ENCODE measurements around the gene NOXO1.

The NOXO1 gene

DNA sequence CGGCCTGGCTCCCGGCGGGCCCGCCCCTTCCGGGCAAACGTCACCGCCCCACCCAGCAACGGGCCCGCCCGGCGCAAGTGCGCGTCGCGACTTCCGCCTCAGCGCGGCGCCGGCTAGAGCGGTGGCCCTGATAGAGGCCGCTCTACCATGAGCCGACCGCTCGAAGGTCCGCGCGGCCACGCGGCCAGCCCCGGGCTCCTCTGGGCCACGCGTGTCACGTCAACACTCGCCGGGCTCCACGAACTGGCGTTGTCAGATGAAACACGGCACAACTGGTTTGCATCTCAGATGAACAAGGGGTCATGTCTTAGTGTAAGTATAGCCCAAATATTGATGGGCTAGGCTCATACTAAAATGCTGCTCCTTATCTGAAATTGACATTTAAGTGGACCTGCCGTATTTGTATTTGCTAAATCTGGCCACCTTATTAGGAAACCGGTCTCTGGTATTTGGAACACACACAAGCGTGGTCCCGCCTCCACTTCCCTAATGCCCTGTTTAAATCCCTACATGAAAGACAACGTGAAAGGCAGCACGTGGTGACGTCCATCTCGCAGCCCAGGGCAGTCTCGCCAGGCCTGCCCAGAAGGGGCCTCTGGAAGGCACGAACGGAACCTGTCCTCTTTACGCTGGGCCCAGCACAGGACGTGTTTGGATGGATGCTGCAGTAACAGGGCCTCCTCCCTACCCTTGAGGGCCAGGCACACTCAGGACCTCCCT is 28.7 kb upstream of the NOXO1 start, which contains the start of gene ZNF598:
TSS of gene ZNF598 (minus strand) at position 31 of the 720 bp plus-strand sequence.
- DNase-seq, result no peak

DNA sequence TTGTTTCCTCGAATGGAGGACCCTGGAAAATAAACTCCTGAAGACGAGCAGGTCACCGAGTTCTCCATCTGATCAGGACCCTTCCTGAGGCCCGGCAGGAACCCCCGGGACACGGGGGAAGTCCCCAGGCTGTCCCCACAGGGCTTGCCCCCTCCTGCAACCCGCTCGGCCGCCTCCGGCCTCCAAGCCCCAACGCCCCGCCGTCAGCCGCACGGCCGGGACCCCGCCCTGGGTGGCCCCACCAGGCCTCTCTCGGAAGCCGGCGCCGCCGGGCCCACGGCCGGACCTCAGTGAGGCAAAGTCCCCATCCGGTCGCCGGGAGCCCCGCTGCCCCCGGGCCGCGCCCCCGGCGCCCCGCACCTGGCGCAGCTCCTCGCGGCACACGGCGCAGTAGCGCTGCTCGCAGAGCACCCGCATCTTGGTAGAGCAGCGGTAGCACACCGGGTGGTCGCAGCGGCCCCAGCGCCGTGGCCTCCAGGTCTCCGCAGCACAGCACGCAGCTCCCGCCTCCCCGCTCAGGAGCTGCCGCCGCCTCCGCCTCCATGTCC is 28.0 kb upstream of the NOXO1 start:
- no peak for DNase-seq

DNA sequence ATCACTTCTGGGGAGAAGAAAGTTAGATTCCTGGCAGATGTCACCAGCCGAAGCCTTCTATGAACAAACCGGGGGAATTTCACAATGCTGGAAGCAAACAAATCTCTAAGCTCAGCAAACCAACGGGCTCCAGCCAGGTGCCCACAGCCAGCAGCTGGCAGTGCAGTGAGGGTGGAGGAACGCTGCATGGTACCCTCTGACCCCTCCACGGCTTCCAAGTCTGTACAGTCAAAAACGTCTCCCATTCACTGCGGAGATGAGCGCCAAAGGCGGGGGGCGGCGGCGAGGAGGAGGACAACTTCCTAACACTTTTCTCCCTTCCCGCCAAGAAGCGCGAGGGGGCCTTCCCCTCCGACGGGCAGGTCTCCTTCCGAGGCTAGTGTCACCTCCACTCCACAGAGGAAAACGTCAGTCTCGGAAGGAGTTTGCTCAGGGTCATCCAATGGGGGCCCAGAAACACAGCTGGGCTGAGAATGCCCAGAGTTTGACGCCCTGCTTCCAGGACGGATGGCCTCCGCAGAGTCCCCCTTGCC is 27.4 kb upstream of the NOXO1 start:
- no peak for DNase-seq

GRCh38 chr16:2008009-2008526 is 26.8 kb upstream of the NOXO1 start:
- DNase-seq, result no peak

GRCh38 chr16:2007081-2007836 is 26.0 kb upstream of the NOXO1 start:
- DNase-seq, result no peak

GRCh38 chr16:2006317-2006716 is 25.0 kb upstream of the NOXO1 start:
- DNase-seq, result no peak

- no peak for DNase-seq
Measured at GRCh38 chr16:2005646-2006045, 24.4 kb upstream of the NOXO1 start.

- no peak for DNase-seq
Measured at GRCh38 chr16:2004795-2005517, 23.7 kb upstream of the NOXO1 start.

GRCh38 chr16:2003827-2004641 is 22.8 kb upstream of the NOXO1 start:
- DNase-seq, result peak; percentile 64

DNA sequence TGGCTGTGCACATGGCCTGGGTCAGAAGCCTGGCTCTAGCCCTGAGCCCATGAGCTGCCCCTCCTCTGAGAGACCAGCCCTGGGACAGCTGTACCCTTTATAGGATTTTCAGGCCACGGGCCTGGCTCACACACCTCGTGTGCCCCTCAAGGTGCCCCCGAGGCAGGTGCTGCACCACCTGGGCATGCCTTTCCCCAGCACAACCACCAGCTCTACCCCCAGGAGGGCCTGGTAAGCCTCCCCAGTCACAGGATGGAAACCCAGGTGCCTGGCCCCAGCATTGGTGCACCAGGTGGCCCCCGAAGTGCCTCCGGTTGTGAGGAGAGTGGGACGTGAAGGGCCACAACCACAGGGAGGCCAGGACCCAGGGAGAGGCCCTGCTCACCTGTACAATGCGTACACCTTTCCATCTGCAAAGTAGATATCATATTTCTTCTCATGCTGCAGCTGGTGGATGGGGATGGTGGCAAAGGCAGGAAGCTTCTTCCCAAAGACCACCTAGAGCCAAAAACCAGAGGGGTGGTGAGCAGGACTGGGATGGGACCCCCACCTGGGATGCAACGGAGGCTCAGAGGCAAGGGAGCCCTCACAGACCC is 22.1 kb upstream of the NOXO1 start:
- no peak for DNase-seq

DNA sequence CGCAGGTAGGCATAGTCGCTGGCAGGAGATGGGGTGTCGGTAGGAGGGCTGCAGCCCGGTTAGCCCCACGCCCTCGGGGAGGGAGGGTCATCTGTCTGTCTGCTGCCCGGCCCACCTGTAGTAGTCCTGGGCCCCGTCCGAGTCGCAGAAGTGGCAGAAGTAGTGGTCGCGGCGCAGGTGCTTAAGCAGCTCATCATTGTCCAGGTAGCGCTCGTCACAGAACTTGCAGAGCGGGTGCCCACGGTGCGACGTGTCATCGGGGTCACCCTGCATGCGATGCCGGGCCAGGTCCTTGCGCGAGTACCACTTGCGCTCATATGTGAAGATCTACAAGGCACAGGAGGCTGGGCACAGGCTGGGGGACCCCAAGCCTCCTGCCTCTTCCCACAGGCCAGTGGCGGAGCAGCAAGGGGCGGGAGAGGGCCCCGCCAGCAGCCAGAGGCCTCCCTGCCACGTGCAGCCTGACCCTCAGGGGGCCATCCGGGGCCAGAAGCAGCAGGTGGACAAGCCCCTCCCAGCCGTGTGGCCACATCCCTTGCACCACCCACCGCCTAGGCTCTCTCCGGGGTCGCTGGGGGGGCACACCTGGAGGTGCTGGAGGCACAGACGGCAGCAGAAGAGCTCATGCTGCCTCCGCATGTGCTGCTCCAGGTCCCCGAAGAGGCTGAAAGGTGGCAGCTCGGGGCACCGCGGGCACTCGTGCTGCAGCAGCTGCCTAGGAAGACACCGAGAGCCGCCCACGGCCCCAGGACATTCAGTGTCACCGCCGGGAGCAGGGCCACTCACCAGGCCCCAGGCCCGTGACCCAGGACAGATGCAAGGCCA is 21.3 kb upstream of the NOXO1 start:
- no peak for DNase-seq

DNA sequence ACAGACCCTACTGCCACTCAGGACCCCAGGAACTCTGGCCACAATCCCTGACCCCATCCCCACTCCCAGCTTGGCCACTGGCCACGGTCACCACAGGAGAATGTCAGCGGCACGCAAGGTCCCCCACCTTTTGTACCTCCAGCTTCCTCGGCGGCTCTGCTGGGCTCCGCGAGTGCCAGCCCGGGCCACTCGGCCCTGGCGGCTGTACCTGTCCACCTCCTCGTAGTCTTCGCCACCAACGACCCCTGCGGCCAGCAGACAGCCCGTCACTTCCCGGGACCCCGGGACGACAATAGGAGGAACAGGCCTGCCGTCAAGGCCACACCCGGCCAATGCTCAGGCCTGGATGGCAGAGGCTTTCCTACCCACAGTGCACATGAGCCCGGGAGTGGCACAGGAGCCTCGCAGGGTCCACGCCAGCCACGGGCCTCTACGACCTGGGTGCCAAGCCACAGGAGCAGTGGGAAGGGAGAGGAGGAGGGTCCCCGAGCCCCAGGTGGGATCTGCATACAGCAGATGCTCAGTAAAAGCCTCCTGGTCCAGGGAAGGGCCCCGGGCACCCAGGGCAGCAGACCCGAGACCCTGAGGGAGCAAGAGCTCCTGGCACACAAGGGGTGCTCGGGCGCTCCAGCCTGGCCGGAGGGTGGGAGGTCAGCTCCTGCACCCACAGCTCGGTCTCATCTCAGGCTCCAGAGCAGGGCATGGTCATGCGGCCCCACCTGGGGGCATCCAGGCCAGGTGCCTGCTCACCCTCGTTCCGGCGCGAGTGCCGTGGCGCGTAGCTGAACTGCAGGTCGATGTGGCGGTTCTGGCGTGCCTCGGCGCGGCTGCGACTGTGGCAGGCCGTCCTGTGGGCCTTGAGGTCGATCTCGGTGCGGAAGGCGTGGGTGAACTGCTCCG is 20.4 kb upstream of the NOXO1 start:
- no peak for DNase-seq

GRCh38 chr16:2001035-2001434 is 19.8 kb upstream of the NOXO1 start:
- DNase-seq, result no peak

GRCh38 chr16:1999866-2000514 is 18.7 kb upstream of the NOXO1 start:
- DNase-seq, result no peak

GRCh38 chr16:1998852-1999801 is 17.9 kb upstream of the NOXO1 start:
- no peak for DNase-seq

- no peak for DNase-seq
Measured at GRCh38 chr16:1998360-1998835, 17.1 kb upstream of the NOXO1 start.

GRCh38 chr16:1997494-1998359 is 16.5 kb upstream of the NOXO1 start:
- DNase-seq, result no peak
